ENCODE data around the gene LEFTY2. TPM values are rescaled to one million over a fixed set of nuclear protein-coding genes. Genes with fewer than 3 reads are reported as not detected.
A peak's percentile ranks its signal among the peaks of the same experiment; 100 is the strongest.

The LEFTY2 gene
- total and polyA plus RNA-seq, 9 of the 15 experiments (the other 6 are each of a cell fraction or from before 2014, with no cell fraction given) = 0.04 to 0.14 TPM; not detected in 7

GRCh38 chr1:225965231-225965630 is 24.2 kb upstream of the LEFTY2 start:
- in situ Hi-C loops (cut with MboI) = no loop called here
- no peak for DNase-seq (ENCODE audit: extremely low read depth in 1 of 4, low spot score in 3 of 4)
- ATAC-seq = no peak
- Histone ChIP-seq H3K79me2 (ENCODE audit: control insufficient read depth, insufficient read depth, low read length) (no peaks in the 10 kb centered on the region), H3K36me3 (ENCODE audit: control insufficient read depth, insufficient read depth, low read length) (no peaks in the 10 kb centered on the region), H2AFZ (ENCODE audit: low read depth, low read length) (peak overlapping the region; percentile 42), H3K27ac (ENCODE audit: extremely low read depth, low read depth, low read length) (no peak overlapping the region), H4K20me1 (replicated peaks; ENCODE audit: control insufficient read depth, insufficient read depth, low read length) (no peaks in the 10 kb centered on the region), H3K9ac (ENCODE audit: insufficient read depth in 1 of 2, low read depth in 2 of 2, low read length in 2 of 2) (no peak overlapping the region), H3K27me3 (ENCODE audit: control insufficient read depth in 2 of 2, insufficient read depth in 2 of 2, low read length in 2 of 2) (no peaks in the 10 kb centered on the region), H3K4me1 (replicated peaks in 1 of 2; ENCODE audit: control insufficient read depth in 2 of 2, insufficient read depth in 2 of 2, low read length in 2 of 2) (peaks cover 0 to 17% of the 10 kb centered on the region in 2 experiments; a peak in 3 of 5 replicates), H3K9me1 (ENCODE audit: control insufficient read depth, insufficient read depth, low read length) (no peaks in the 10 kb centered on the region), H3K4me2 (ENCODE audit: insufficient read depth, low read length) (no peak overlapping the region), H3K9me3 (replicated peaks; ENCODE audit: control insufficient read depth, insufficient read depth, low read depth, low read length) (no peaks in the 10 kb centered on the region), H3K4me3 (no peak overlapping the region)
- no TSS peak for BruUV-seq (replicated peaks)
- TF ChIP-seq ADNP (tag; IDR thresholded peaks at IDR 0.05) (no peak), MLLT1 (IDR thresholded peaks at IDR 0.05) (no peak)
- intact Hi-C loops (cut with micrococcal nuclease) = no loop called here
- FAIRE-seq = no peak
- CTCF ChIA-PET (ENCODE audit: low intra/inter-chr PET ratio) = no interaction called here
- POLR2A ChIA-PET = interaction anchor here (0.7 kb wide), 1 partner anchor 160 kb away, joined by 3 read pairs; no protein-coding TSS in a partner anchor
- WGBS (ENCODE audit: insufficient coverage, low coverage, missing lambda C conversion rate) = 31% methylated on average over 5 of the region's 5 CpGs
